Tibial nerve (tissue), 4 donors: ENCODE results near the gene PRKCZ. TPM values are rescaled to one million over a fixed set of nuclear protein-coding genes. Genes with fewer than 3 reads are reported as not detected.

Experiments used
- DNase-seq, 2 donors: peaks; one replicate each; pipeline ENCODE4 v3.0.0-alpha.2; 2019; ENCODE audit warnings: low spot score in 2 of 2
- H3K27ac ChIP-seq, 4 donors: fragments of 200-600 bp; sonication (generic) in 3 of 4; one replicate each; pipeline ENCODE4 v1.5.1; 2017 to 2019; ENCODE audit warnings: mild to moderate bottlenecking in 1 of 4
- H3K27me3 ChIP-seq, 2 donors: fragments of 200-600 bp; sonication (generic) in 1 of 2; one replicate each; pipeline versions ENCODE4 v1.5.1 to v1.6.0; 2017 to 2019
- H3K36me3 ChIP-seq, 3 donors: fragments of 200-600 bp; sonication (generic); one replicate each; pipeline ENCODE4 v1.5.1; 2018 to 2019
- H3K4me1 ChIP-seq, 4 donors: fragments of 200-600 bp; sonication (generic) in 3 of 4; one replicate each; pipeline ENCODE4 v1.5.1; 2017 to 2019
- H3K4me3 ChIP-seq, 4 donors: fragments of 200-600 bp; sonication (generic) in 3 of 4; one replicate each; pipeline ENCODE4 v1.5.1; 2017 to 2019; ENCODE audit warnings: mild to moderate bottlenecking in 1 of 4, moderate library complexity in 1 of 4
- H3K9me3 ChIP-seq, 4 donors: fragments of 200-600 bp; sonication (generic) in 3 of 4; one replicate each; pipeline ENCODE4 v1.5.1; 2017 to 2019
- CTCF ChIP-seq, 5 experiments: fragments of 200-600 bp in 3 of 5; fragments of 450-650 bp in 2 of 5; sonication (generic) in 3 of 5; IDR thresholded peaks; one replicate each; pipeline ENCODE4 v1.5.1; 2016 to 2019; ENCODE audit warnings: antibody characterized with exemption in 5 of 5, mild to moderate bottlenecking in 3 of 5, moderate library complexity in 2 of 5
- EP300 ChIP-seq, 2 donors: sonication (generic); formaldehyde crosslinking; IDR thresholded peaks; one replicate each; pipeline ENCODE4 v1.6.1; 2017; ENCODE audit warnings: antibody characterized with exemption in 2 of 2, mild to moderate bottlenecking in 1 of 2
- POLR2A ChIP-seq, 2 donors: fragments of 450-650 bp; IDR thresholded peaks; one replicate each; pipeline ENCODE4 v1.6.1; 2017; ENCODE audit warnings: antibody characterized with exemption in 2 of 2, mild to moderate bottlenecking in 2 of 2, moderate library complexity in 2 of 2
- WGBS, 2 donors: methylation state at CpG; one replicate each; pipeline ENCODE4 v1.1.5; 2018; 5-methylcytosine and 5-hydroxymethylcytosine counted together
- total RNA-seq, 4 donors: library from RNA; depleted of rRNA; stranded (reverse); fragments of >200 nt; gene quantifications; one replicate each; pipeline ENCODE4 v1.1.0, GENCODE V29; 2016

PRKCZ gene
- total RNA-seq, 4 donors from 2014 or later, result 2.0 to 3.9 (median 2.8) TPM

GRCh38 chr1:2037314-2037979, 12.8 kb upstream of the PRKCZ start:
- DNase-seq, result no peak
- 79 to 82% methylated on average over 18 of the region's 18 CpGs for WGBS, 2 donors
- Histone ChIP-seq H3K4me3 (no peak overlapping the region), H3K9me3 (peaks cover 0 to 26% (median 0%) of the 10 kb centered on the region in 4 donors), H3K36me3 (no peaks in the 10 kb centered on the region), H3K27me3 (no peaks in the 10 kb centered on the region), H3K27ac (no peak overlapping the region), H3K4me1 (no peaks in the 10 kb centered on the region)
- TF ChIP-seq POLR2A (IDR thresholded peaks at IDR 0.05), result no peak
- no peak for TF ChIP-seq CTCF (IDR thresholded peaks at IDR 0.05)
- TF ChIP-seq EP300 (IDR thresholded peaks at IDR 0.05), result no peak

- no peak overlapping the region for H3K27ac ChIP-seq
- peaks cover 0 to 26% (median 0%) of the 10 kb centered on the region in 4 donors for H3K9me3 ChIP-seq
- H3K36me3 ChIP-seq, result no peaks in the 10 kb centered on the region
- H3K4me3 ChIP-seq, result no peak overlapping the region
- TF ChIP-seq CTCF (IDR thresholded peaks at IDR 0.05), result no peak
- TF ChIP-seq EP300 (IDR thresholded peaks at IDR 0.05), result no peak
- TF ChIP-seq POLR2A (IDR thresholded peaks at IDR 0.05), result no peak
- no peaks in the 10 kb centered on the region for H3K4me1 ChIP-seq
- DNase-seq, result no peak
- 84 to 95% methylated on average over 8 of the region's 8 CpGs for WGBS, 2 donors
- peaks cover 0 to 5% of the 10 kb centered on the region in 2 donors for H3K27me3 ChIP-seq
Observed at GRCh38 chr1:2038229-2038628, 12.0 kb upstream of the PRKCZ start.

- H3K4me3 ChIP-seq, result no peak overlapping the region
- DNase-seq, result no peak
- peaks cover 0 to 26% (median 0%) of the 10 kb centered on the region in 4 donors for H3K9me3 ChIP-seq
- 68 to 78% methylated on average over 8 of the region's 8 CpGs for WGBS, 2 donors
- H3K27ac ChIP-seq, result no peak overlapping the region
- H3K27me3 ChIP-seq, result peaks cover 0 to 15% of the 10 kb centered on the region in 2 donors
- TF ChIP-seq POLR2A (IDR thresholded peaks at IDR 0.05) (no peak), CTCF (IDR thresholded peaks at IDR 0.05) (no peak), EP300 (IDR thresholded peaks at IDR 0.05) (no peak)
- peaks cover 0 to under 1% (median 0%) of the 10 kb centered on the region in 4 donors for H3K4me1 ChIP-seq
- no peaks in the 10 kb centered on the region for H3K36me3 ChIP-seq
Observed at GRCh38 chr1:2039251-2039650, 11.0 kb upstream of the PRKCZ start.

GRCh38 chr1:2041305-2041704, 8.9 kb upstream of the PRKCZ start:
- no peak for DNase-seq
- Histone ChIP-seq H3K4me3 (no peak overlapping the region), H3K36me3 (no peaks in the 10 kb centered on the region), H3K4me1 (peaks cover 0 to 15% (median 6%) of the 10 kb centered on the region in 4 donors), H3K27ac (no peak overlapping the region), H3K27me3 (peaks cover 0 to 34% of the 10 kb centered on the region in 2 donors), H3K9me3 (peaks cover 0 to 26% (median 0%) of the 10 kb centered on the region in 4 donors)
- TF ChIP-seq EP300 (IDR thresholded peaks at IDR 0.05), result no peak
- TF ChIP-seq CTCF (IDR thresholded peaks at IDR 0.05), result no peak
- no peak for TF ChIP-seq POLR2A (IDR thresholded peaks at IDR 0.05)
- 76% methylated on average over 13 to 15 of the region's 15 CpGs for WGBS, 2 donors

GRCh38 chr1:2041887-2042286, 8.3 kb upstream of the PRKCZ start:
- Histone ChIP-seq H3K9me3 (peaks cover 0 to 26% (median 0%) of the 10 kb centered on the region in 4 donors), H3K27ac (no peak overlapping the region), H3K27me3 (peaks cover 0 to 40% of the 10 kb centered on the region in 2 donors), H3K4me3 (no peak overlapping the region), H3K36me3 (no peaks in the 10 kb centered on the region), H3K4me1 (peaks cover 0 to 15% (median 6%) of the 10 kb centered on the region in 4 donors)
- TF ChIP-seq EP300 (IDR thresholded peaks at IDR 0.05) (no peak), POLR2A (IDR thresholded peaks at IDR 0.05) (no peak), CTCF (IDR thresholded peaks at IDR 0.05) (no peak)
- no peak for DNase-seq
- WGBS, 2 donors, result 76 to 93% methylated on average over 2 to 4 of the region's 4 CpGs
